Mucosa of rectum (tissue), 2 donors: ENCODE measurements around the gene MAD2L2.

Source experiments
- H3K27ac ChIP-seq, 2 donors: one replicate each; pipeline ENCODE4 v1.7.0; 2013; ENCODE audit warnings: inconsistent platforms in 2 of 2, low read depth in 2 of 2, low read length in 2 of 2
- H3K27me3 ChIP-seq, 2 donors: one replicate each; pipeline ENCODE4 v1.7.0; 2013; ENCODE audit warnings: low read length in 2 of 2; ENCODE audit not compliant: control insufficient read depth in 2 of 2, insufficient read depth in 2 of 2
- H3K36me3 ChIP-seq, 2 donors: one replicate each; pipeline ENCODE4 v1.7.0; 2013; ENCODE audit warnings: low read length in 2 of 2; ENCODE audit not compliant: control insufficient read depth in 2 of 2, insufficient read depth in 2 of 2
- H3K4me1 ChIP-seq, 2 donors: one replicate each; pipeline ENCODE4 v1.7.0; 2013; ENCODE audit warnings: low read length in 2 of 2, mild to moderate bottlenecking in 1 of 2; ENCODE audit not compliant: control insufficient read depth in 2 of 2, insufficient read depth in 2 of 2
- H3K4me3 ChIP-seq, 2 donors: one replicate each; pipeline ENCODE4 v1.7.0; 2013; ENCODE audit warnings: low read length in 2 of 2
- H3K9ac ChIP-seq, 2 donors: one replicate each; pipeline ENCODE4 v1.7.0; 2013; ENCODE audit warnings: low read length in 2 of 2, low read depth in 1 of 2, mild to moderate bottlenecking in 1 of 2
- H3K9me3 ChIP-seq, 2 donors: one replicate each; pipeline ENCODE4 v1.7.0; 2013; ENCODE audit warnings: low read length in 2 of 2; ENCODE audit not compliant: control insufficient read depth in 2 of 2
- donor health status: healthy.
- donor health status: Normal muscosa, but diverticular disease.

Gene MAD2L2

DNA sequence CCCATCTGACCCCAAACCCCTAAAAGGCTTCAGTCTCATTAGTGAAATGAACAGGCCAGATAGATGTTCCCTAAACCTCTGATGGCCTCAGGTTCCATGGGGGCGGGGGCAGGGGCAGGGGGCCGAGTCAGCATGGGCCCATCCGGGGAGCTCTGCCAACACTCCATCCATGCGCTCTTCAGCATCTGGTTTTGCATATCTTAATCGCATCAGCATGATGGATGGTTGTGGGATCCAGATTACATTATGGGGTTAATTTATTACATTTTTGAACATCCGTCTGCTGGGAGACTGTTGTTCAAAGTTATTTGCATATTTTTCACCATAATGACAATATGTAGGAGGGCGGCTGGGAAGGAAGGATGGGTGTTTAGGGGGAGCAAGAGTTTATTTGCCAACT is 3.1 kb upstream of the MAD2L2 start:
- no peak overlapping the region for H3K27ac ChIP-seq

GRCh38 chr1:11682799-11683198 is 1.9 kb upstream of the MAD2L2 start:
- Histone ChIP-seq H3K36me3 (no peaks in the 10 kb centered on the region), H3K9me3 (no peaks in the 10 kb centered on the region), H3K4me1 (peaks cover 5 to 8% of the 10 kb centered on the region in 2 donors), H3K27ac (no peak overlapping the region), H3K9ac (no peak overlapping the region), H3K4me3 (no peak overlapping the region), H3K27me3 (peaks cover 6 to 10% of the 10 kb centered on the region in 2 donors)

More for the DNA sequence above, 3.1 kb upstream of the MAD2L2 start:
- Histone ChIP-seq H3K4me1 (peaks cover 5 to 8% of the 10 kb centered on the region in 2 donors), H3K36me3 (no peaks in the 10 kb centered on the region), H3K9me3 (no peaks in the 10 kb centered on the region), H3K27me3 (peaks cover 9 to 10% of the 10 kb centered on the region in 2 donors), H3K9ac (no peak overlapping the region), H3K4me3 (no peak overlapping the region)

DNA sequence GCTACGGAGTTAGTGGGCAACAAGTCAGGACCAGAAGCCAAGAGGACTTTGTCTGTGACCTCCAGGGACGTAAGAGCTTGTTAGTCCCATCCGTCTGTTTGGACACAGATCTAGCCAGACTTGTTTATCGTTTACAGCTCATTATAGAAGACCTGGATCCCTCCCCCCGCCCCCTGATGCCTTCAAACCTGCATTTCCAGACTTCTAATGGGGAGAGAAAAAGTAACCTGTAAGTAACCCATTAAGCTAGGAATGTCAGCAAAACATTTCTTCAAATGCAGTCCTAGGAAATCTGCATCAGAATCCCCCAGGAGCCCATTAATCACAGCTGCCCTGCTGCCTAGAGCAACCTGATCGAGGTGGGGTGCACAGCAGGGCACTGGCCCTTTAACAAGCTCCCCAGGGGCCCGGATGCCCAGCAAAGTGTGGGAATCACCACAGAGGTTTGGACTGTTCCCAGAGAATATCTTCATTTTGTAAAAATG is 1.4 kb upstream of the MAD2L2 start:
- H3K27ac ChIP-seq: no peak overlapping the region

GRCh38 chr1:11680270-11681070 is 478 bp downstream of the MAD2L2 start:
- H3K9me3 ChIP-seq: no peaks in the 10 kb centered on the region
- H3K4me3 ChIP-seq: peak overlapping the region; percentile 81 to 85
- H3K27ac ChIP-seq: peak overlapping the region; percentile 68 to 80
- H3K9ac ChIP-seq: peak overlapping the region; percentile 74 to 77
- peaks cover 5 to 10% of the 10 kb centered on the region in 2 donors for H3K27me3 ChIP-seq
- H3K4me1 ChIP-seq: peaks cover 5 to 8% of the 10 kb centered on the region in 2 donors
- H3K36me3 ChIP-seq: no peaks in the 10 kb centered on the region

More for the DNA sequence above, 1.4 kb upstream of the MAD2L2 start:
- Histone ChIP-seq H3K9me3 (no peaks in the 10 kb centered on the region), H3K36me3 (no peaks in the 10 kb centered on the region), H3K4me1 (peaks cover 5 to 8% of the 10 kb centered on the region in 2 donors), H3K27me3 (peaks cover 5 to 10% of the 10 kb centered on the region in 2 donors), H3K4me3 (no peak overlapping the region), H3K9ac (no peak overlapping the region)

- Histone ChIP-seq H3K27me3 (peaks cover 5 to 10% of the 10 kb centered on the region in 2 donors), H3K4me3 (no peak overlapping the region), H3K36me3 (peaks cover 1 to 4% of the 10 kb centered on the region in 2 donors), H3K9ac (no peak overlapping the region), H3K9me3 (no peaks in the 10 kb centered on the region), H3K27ac (no peak overlapping the region), H3K4me1 (peaks cover 5 to 8% of the 10 kb centered on the region in 2 donors)
Measured at GRCh38 chr1:11678442-11678841, 2.5 kb downstream of the MAD2L2 start.

DNA sequence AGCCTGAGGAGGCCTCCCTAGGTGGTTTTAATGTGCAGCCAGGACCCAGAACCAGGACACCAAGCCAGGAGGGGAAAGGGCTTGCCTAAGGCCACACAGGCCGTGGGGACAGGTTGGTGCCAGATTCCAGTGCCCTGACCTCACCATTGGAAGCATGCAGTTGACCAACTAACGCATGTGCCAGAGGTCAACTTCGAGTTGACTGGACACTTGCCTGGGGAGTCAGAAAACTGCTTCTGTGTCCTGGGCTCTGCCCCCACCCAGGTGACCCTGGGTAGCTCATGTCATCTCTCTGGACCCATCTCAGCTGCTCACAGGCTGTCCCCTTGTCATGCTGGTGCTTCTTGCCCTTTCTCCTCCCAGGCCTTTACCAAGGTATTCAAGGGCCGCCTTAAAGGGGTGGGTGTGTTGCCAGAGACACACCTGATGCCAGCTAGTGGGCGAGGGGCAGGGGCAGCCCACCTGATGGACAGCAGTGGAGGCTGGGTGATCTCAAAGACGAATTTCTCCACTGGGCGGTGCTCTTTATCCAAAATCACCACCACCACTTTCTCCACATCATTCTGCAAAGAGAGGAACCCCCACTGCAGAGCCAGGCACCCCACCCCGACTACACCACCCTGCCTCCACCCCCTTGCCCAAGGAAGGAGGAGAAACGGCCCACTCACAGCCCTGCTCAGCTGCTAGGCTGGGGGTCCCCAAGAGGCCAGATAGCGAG is 4.4 kb downstream of the MAD2L2 start:
- Histone ChIP-seq H3K27ac (no peak overlapping the region), H3K4me1 (peaks cover 5% of the 10 kb centered on the region in 2 donors)

DNA sequence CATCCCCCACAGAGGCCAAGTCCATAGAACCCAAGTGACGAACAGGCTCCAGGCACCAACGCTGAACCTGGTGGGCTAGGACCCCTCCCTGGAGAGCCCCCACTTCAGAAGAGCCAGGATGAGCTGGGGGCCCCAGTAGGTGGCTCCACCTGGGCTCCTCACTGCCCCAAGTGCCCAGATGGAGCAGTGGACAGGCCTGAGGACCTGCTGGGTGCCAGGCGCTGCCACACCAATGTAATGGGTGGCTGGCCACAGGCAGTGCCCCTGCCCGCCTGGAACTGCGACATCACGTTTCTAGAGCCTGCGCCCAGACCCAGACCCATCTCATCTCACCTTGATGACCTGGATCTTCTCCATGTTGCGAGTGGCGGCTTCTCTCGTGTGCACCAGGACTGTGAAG is 5.6 kb downstream of the MAD2L2 start:
- Histone ChIP-seq H3K9ac (no peak overlapping the region), H3K27ac (no peak overlapping the region), H3K4me1 (peaks cover 1 to 3% of the 10 kb centered on the region in 2 donors), H3K36me3 (peaks cover 5 to 7% of the 10 kb centered on the region in 2 donors), H3K27me3 (no peaks in the 10 kb centered on the region), H3K4me3 (no peak overlapping the region), H3K9me3 (no peaks in the 10 kb centered on the region)

More for the DNA sequence above, 4.4 kb downstream of the MAD2L2 start:
- Histone ChIP-seq H3K9ac (no peak overlapping the region), H3K27me3 (no peaks in the 10 kb centered on the region), H3K36me3 (peaks cover 5 to 7% of the 10 kb centered on the region in 2 donors), H3K9me3 (no peaks in the 10 kb centered on the region), H3K4me3 (no peak overlapping the region)

GRCh38 chr1:11674488-11674887 is 6.5 kb downstream of the MAD2L2 start:
- H3K9me3 ChIP-seq: no peaks in the 10 kb centered on the region
- no peaks in the 10 kb centered on the region for H3K4me1 ChIP-seq
- no peak overlapping the region for H3K4me3 ChIP-seq
- peaks cover 5 to 10% of the 10 kb centered on the region in 2 donors for H3K36me3 ChIP-seq
- H3K9ac ChIP-seq: no peak overlapping the region
- no peak overlapping the region for H3K27ac ChIP-seq
- no peaks in the 10 kb centered on the region for H3K27me3 ChIP-seq

GRCh38 chr1:11673089-11673769 is 7.7 kb downstream of the MAD2L2 start:
- Histone ChIP-seq H3K9me3 (no peaks in the 10 kb centered on the region), H3K4me1 (no peaks in the 10 kb centered on the region), H3K4me3 (no peak overlapping the region), H3K36me3 (peaks cover 5 to 13% of the 10 kb centered on the region in 2 donors), H3K27ac (no peak overlapping the region), H3K27me3 (no peaks in the 10 kb centered on the region), H3K9ac (no peak overlapping the region)
